ENCODE data around the gene NIPAL3.

Gene NIPAL3

DNA sequence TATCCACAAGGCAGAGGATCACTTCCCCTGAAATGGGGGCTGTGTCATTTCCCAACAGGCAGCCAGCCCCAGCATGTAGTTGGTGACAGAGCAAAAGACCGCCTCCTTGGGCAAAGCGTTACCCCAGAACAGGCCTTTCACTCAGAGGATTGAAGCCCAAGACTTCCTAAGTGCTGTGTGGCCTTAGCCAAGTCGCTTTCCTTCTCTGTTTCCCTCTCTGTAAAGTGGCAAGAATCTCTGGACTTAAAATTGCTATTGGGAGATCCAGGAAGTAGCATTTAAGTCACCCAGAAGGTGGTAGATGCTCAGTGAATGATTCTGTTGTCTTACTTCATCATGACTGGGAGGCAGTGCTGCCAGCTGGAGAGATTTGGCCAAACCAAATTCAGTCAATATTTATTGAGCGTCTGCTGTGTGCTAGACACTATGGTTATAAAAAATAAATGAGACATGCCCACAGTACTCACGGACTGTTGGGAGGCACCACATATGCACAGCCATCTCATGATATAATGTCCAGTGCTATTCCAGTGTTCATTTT, 35.3 kb downstream of the NIPAL3 start:
- TF ChIP-seq RAD21 (IDR thresholded peaks at IDR 0.05; ENCODE audit: low read depth) (no peak), TEAD4 (IDR thresholded peaks at IDR 0.05) (no peak), REST (IDR thresholded peaks at IDR 0.05; ENCODE audit: low read depth) (no peak), TAF1 (IDR thresholded peaks at IDR 0.05; ENCODE audit: low read depth) (no peak), MAX (IDR thresholded peaks at IDR 0.05) (no peak), ZBTB7A (IDR thresholded peaks at IDR 0.05; ENCODE audit: low read depth) (no peak), CEBPB (IDR thresholded peaks at IDR 0.05) (no peak), TCF12 (IDR thresholded peaks at IDR 0.05; ENCODE audit: low read depth) (no peak), YY1 (IDR thresholded peaks at IDR 0.05; ENCODE audit: low read depth) (no peak), FOXM1 (IDR thresholded peaks at IDR 0.05; ENCODE audit: borderline replicate concordance, low read depth) (no peak)

DNA sequence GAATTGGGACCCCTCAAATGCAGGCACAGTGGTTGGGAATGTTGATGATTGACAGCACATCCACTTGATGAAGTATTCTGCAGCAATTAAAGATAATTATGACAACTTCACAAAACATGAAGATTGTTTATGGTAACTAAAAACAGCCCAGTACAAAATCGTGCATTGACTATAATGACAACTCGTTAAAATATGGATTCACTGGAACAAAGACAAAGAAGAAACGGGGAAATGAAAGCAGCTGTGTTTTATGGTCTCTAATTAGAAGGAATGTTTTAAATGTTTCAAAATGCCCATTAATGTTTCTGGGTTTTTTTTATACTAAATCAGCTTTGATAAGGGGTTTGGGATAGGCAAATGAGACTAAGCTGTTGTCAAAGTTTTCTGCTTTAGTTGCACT, 36.1 kb downstream of the NIPAL3 start:
- no peak for TF ChIP-seq TAF1 (IDR thresholded peaks at IDR 0.05; ENCODE audit: low read depth)
- TF ChIP-seq NFIC (IDR thresholded peaks at IDR 0.05) = no peak
- no peak for TF ChIP-seq EGR1 (IDR thresholded peaks at IDR 0.05)
- no peak for TF ChIP-seq ZBTB7A (IDR thresholded peaks at IDR 0.05; ENCODE audit: low read depth)
- TF ChIP-seq USF1 (IDR thresholded peaks at IDR 0.05) = no peak
- TF ChIP-seq EP300 (IDR thresholded peaks at IDR 0.05; ENCODE audit: borderline replicate concordance) = no peak
- no peak for TF ChIP-seq FOXM1 (IDR thresholded peaks at IDR 0.05; ENCODE audit: borderline replicate concordance, low read depth)

GRCh38 chr1:24452922-24453485, 37.4 kb downstream of the NIPAL3 start:
- TF ChIP-seq NFIC (IDR thresholded peaks at IDR 0.05) = no peak
- TF ChIP-seq ZBTB7A (IDR thresholded peaks at IDR 0.05; ENCODE audit: low read depth) = no peak
- TF ChIP-seq CREB1 (IDR thresholded peaks at IDR 0.05; ENCODE audit: low read depth) = no peak
- TF ChIP-seq TAF1 (IDR thresholded peaks at IDR 0.05; ENCODE audit: low read depth) = no peak
- no peak for TF ChIP-seq USF1 (IDR thresholded peaks at IDR 0.05)
- TF ChIP-seq EP300 (IDR thresholded peaks at IDR 0.05; ENCODE audit: borderline replicate concordance) = no peak
- no peak for TF ChIP-seq CEBPB (IDR thresholded peaks at IDR 0.05)
- TF ChIP-seq TCF12 (IDR thresholded peaks at IDR 0.05; ENCODE audit: low read depth) = no peak
- TF ChIP-seq MAX (IDR thresholded peaks at IDR 0.05) = no peak
- no peak for TF ChIP-seq RAD21 (IDR thresholded peaks at IDR 0.05; ENCODE audit: low read depth)
- TF ChIP-seq REST (IDR thresholded peaks at IDR 0.05; ENCODE audit: low read depth) = no peak

DNA sequence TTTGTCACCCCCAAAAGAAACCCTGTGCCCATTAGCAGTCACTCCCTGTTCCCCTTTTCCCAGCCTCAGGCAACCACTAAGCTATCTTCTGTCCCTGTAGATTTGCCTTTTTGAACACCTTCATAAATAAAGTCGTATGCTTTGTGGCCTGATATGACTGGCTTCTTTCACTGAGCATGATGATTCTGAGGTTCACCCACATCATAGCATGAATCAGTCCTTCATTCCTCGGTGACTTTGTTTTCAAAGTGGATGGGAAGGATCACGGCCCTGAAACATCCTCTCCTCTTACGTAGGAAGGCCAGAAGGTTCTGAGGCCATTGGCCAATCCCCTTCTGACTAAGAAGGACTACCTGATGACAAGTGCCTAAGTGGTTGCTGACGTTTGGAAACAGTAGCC, 39.1 kb downstream of the NIPAL3 start:
- no peak for TF ChIP-seq TCF12 (IDR thresholded peaks at IDR 0.05; ENCODE audit: low read depth)
- TF ChIP-seq TAF1 (IDR thresholded peaks at IDR 0.05; ENCODE audit: low read depth) = no peak

GRCh38 chr1:24455272-24455671, 39.7 kb downstream of the NIPAL3 start:
- TF ChIP-seq USF1 (IDR thresholded peaks at IDR 0.05) (no peak), NFIC (IDR thresholded peaks at IDR 0.05) (no peak), TCF12 (IDR thresholded peaks at IDR 0.05; ENCODE audit: low read depth) (no peak), RAD21 (IDR thresholded peaks at IDR 0.05; ENCODE audit: low read depth) (no peak), TEAD4 (IDR thresholded peaks at IDR 0.05) (no peak), TAF1 (IDR thresholded peaks at IDR 0.05; ENCODE audit: low read depth) (no peak), MAX (IDR thresholded peaks at IDR 0.05) (no peak), YY1 (IDR thresholded peaks at IDR 0.05; ENCODE audit: low read depth) (no peak), ZBTB7A (IDR thresholded peaks at IDR 0.05; ENCODE audit: low read depth) (no peak), REST (IDR thresholded peaks at IDR 0.05; ENCODE audit: low read depth) (no peak), EP300 (IDR thresholded peaks at IDR 0.05; ENCODE audit: borderline replicate concordance) (no peak), EGR1 (IDR thresholded peaks at IDR 0.05) (no peak), FOXM1 (IDR thresholded peaks at IDR 0.05; ENCODE audit: borderline replicate concordance, low read depth) (no peak), CREB1 (IDR thresholded peaks at IDR 0.05; ENCODE audit: low read depth) (no peak), CEBPB (IDR thresholded peaks at IDR 0.05) (no peak)

Measured in Ishikawa (cell line).